D721Med (cell line): ENCODE results near the gene OR10A4.

Experiments
- DNase-seq: peaks from one replicate; pipeline ENCODE4 v3.0.0; 2011; ENCODE audit warnings: low spot score; ENCODE audit not compliant: insufficient read length
- FAIRE-seq: peaks from 2 replicates; lab custom pipeline; 2011; peaks lifted over from hg19 to GRCh38; lab: Jason Lieb, UNC
- CTCF ChIP-seq: IDR thresholded peaks from 2 replicates; pipeline ENCODE4 v1.5.1; 2012; ENCODE audit warnings: mild to moderate bottlenecking, control low read depth; ENCODE audit not compliant: insufficient read depth; ENCODE audit errors: missing control alignments

The OR10A4 gene

DNA sequence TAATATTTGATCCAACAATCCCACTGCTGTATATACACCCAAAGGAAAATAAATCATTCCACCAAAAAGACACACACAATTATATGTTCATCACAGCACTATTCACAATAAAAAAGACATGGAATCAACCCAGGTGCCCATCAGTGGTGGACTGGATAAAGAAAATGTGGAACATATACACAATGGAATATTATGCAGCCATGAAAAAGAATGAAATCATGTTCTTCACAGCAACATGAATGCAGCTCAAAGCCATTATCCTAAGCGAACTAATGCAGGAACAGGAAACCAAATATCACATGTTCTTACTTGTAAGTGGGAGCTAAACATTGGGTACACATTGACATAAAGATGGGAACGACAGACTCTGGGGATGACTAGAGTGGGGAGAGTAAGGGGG lies 43.3 kb downstream of the OR10A4 start:
- TF ChIP-seq CTCF: no peak
- DNase-seq (no peak), FAIRE-seq (no peak)

GRCh38 chr11:6920702-6921101 lies 44.3 kb downstream of the OR10A4 start, which contains the start of gene OR2D3:
Gene OR2D3 (plus strand): TSS chr11:6921002. CDS start chr11:6921002, 0 bp downstream.
- DNase-seq (no peak), FAIRE-seq (no peak)
- no peak for TF ChIP-seq CTCF

- no peak for FAIRE-seq
- TF ChIP-seq CTCF: no peak
- no peak for DNase-seq
Measured at GRCh38 chr11:6925007-6925577, 48.7 kb downstream of the OR10A4 start.

- FAIRE-seq (no peak), DNase-seq (no peak)
- no peak for TF ChIP-seq CTCF
Measured at GRCh38 chr11:6925636-6926207, 49.3 kb downstream of the OR10A4 start.

DNA sequence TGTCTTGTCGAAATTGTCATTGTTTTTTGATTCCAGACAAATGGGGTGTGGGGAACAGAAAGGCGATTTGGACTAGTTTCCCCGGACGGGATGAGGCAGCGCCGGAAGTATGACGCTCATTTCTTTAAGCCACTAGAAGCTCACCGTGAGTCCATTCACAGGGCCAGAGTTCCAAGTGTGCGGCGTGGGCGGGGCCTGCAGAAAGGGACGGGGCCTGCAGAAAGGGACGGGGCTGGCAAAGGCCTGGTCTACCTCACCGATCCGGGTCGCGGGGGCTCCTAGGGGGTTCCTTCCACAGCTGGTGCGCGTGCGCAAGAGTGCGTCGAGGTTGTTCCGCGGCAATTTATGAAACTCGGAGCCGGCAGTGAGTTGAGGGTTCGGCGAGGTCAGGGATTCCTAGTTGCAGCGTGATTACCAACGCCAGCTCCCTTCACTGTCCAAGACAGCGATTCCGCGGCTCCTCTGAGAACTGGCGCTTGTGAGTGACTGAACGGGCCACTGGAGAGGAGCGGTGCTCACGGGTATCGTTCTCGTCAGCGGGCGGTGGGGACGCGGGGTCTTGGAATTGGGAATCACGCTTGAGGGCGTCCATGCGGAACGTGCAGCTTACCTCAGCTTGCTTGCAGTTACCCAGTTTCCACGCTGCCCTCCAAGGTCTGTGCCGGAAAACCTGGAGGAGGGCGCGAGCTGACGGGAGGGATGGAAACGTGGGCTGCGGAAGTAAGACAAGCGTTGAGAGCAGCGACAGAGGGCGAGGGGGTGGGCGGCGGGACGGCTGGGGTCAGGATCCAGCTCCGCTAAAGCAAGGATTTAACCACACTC lies 50.0 kb downstream of the OR10A4 start, which contains the start of gene ZNF215:
Gene ZNF215, plus strand, starts transcription at position 219 of the 822 bp plus-strand sequence. CDS start 5,847 bp downstream, outside the sequence.
- no peak for TF ChIP-seq CTCF
- no peak for DNase-seq
- no peak for FAIRE-seq

DNA sequence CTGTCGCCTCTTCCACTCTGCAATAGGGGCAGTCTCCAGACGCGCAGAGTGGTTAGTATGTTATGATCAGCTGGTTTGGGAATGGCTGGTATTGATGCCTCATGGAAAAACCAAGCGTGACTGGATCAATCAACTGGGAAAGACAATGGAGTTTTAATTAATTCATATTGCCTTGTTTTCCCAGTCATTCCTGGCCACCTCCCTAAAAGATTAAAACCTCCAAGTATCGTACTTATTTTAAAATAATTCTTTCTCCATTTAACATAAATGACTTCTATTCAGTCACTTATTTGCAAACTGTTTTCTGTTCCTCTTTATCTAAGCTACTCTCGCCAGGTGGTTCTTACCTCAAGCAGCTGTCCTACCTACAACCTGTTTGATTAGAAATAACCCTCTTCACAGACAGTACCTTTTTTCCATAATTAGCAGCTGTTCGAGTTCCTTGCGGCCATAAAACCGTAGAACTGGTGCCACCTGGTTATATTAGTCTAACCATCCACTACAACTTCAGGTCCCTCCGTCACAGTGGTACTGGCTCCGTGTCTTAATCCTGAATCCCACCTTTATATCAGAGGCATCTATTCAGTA lies 50.7 kb downstream of the OR10A4 start:
- DNase-seq (no peak), FAIRE-seq (no peak)
- no peak for TF ChIP-seq CTCF
